Vagina (tissue), 2 donors: Measurements from ENCODE around the gene PAX2. TPM values are rescaled to one million over a fixed set of nuclear protein-coding genes. Genes with fewer than 3 reads are reported as not detected.

Source experiments
- DNase-seq, 2 donors: peaks; one replicate each; pipeline ENCODE4 v3.0.0-alpha.2; 2017; ENCODE audit errors: extremely low spot score in 2 of 2
- H3K27ac ChIP-seq: fragments of 200-600 bp; sonication (generic); one replicate; pipeline ENCODE4 v1.5.1; 2019
- H3K27me3 ChIP-seq: fragments of 200-600 bp; sonication (generic); one replicate; pipeline ENCODE4 v1.5.1; 2019
- H3K36me3 ChIP-seq, 2 donors: fragments of 200-600 bp; sonication (generic); one replicate each; pipeline ENCODE4 v1.5.1; 2017 to 2019
- H3K4me1 ChIP-seq: fragments of 200-600 bp; sonication (generic); one replicate; pipeline ENCODE4 v1.5.1; 2019
- H3K4me3 ChIP-seq, 2 donors: fragments of 200-600 bp; sonication (generic); 1 replicate in 1 of 2; 2 replicates in 1 of 2; pipeline ENCODE4 v1.5.1; 2016 to 2019
- H3K9me3 ChIP-seq: fragments of 200-600 bp; sonication (generic); one replicate; pipeline ENCODE4 v1.5.1; 2019
- POLR2A ChIP-seq, 2 donors: fragments of 450-650 bp; IDR thresholded peaks; one replicate each; pipeline ENCODE4 v1.6.1; 2017; ENCODE audit warnings: antibody characterized with exemption in 2 of 2, mild to moderate bottlenecking in 2 of 2, moderate library complexity in 2 of 2
- POLR2AphosphoS5 ChIP-seq, 2 donors: sonication (generic); formaldehyde crosslinking; IDR thresholded peaks; one replicate each; pipeline ENCODE4 v1.9.0; 2017; ENCODE audit warnings: antibody characterized with exemption in 2 of 2, mild to moderate bottlenecking in 2 of 2, low read depth in 1 of 2; ENCODE audit not compliant: insufficient read depth in 1 of 2
- intact Hi-C: fragments of 100-400 bp; cut with DNase I; formaldehyde crosslinking; loops from one replicate; pipeline ENCODE4 v1.15.1; 2023
- total RNA-seq: library from RNA; depleted of rRNA; stranded (reverse); fragments of >200 nt; gene quantifications from one replicate; pipeline ENCODE4 v1.2.3, GENCODE V29; 2016
- TF ChIP-seq, protein P1 (sequence below), 3 experiments: fragments of 450-650 bp in 2 of 3; fragments of 200-600 bp in 1 of 3; sonication (generic) in 1 of 3; IDR thresholded peaks; one replicate each; pipeline ENCODE4 v1.5.1; 2017 to 2019; ENCODE audit warnings: antibody characterized with exemption in 3 of 3, mild to moderate bottlenecking in 2 of 3, moderate library complexity in 2 of 3

The PAX2 gene
- total RNA-seq, 1 donor from 2014 or later, result not detected

- intact Hi-C loops, result no loop called here
- Histone ChIP-seq H3K4me3 (no peak overlapping the region), H3K4me1 (peaks cover 6% of the 10 kb centered on the region), H3K27ac (no peak overlapping the region), H3K36me3 (no peaks in the 10 kb centered on the region), H3K9me3 (no peaks in the 10 kb centered on the region), H3K27me3 (no peaks in the 10 kb centered on the region)
- no peak for DNase-seq
- TF ChIP-seq, protein P1, sequence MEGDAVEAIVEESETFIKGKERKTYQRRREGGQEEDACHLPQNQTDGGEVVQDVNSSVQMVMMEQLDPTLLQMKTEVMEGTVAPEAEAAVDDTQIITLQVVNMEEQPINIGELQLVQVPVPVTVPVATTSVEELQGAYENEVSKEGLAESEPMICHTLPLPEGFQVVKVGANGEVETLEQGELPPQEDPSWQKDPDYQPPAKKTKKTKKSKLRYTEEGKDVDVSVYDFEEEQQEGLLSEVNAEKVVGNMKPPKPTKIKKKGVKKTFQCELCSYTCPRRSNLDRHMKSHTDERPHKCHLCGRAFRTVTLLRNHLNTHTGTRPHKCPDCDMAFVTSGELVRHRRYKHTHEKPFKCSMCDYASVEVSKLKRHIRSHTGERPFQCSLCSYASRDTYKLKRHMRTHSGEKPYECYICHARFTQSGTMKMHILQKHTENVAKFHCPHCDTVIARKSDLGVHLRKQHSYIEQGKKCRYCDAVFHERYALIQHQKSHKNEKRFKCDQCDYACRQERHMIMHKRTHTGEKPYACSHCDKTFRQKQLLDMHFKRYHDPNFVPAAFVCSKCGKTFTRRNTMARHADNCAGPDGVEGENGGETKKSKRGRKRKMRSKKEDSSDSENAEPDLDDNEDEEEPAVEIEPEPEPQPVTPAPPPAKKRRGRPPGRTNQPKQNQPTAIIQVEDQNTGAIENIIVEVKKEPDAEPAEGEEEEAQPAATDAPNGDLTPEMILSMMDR (IDR thresholded peaks at IDR 0.05), result no peak
- TF ChIP-seq POLR2A (IDR thresholded peaks at IDR 0.05) (no peak), POLR2AphosphoS5 (IDR thresholded peaks at IDR 0.05; ENCODE audit: insufficient read depth in 1 of 2, low read depth in 1 of 2) (no peak)
These were observed 40.2 kb upstream of the PAX2 start for GRCh38 chr10:100705139-100705538.

GRCh38 chr10:100707261-100707848 lies 38.0 kb upstream of the PAX2 start:
- Histone ChIP-seq H3K27me3 (no peaks in the 10 kb centered on the region), H3K36me3 (no peaks in the 10 kb centered on the region), H3K4me1 (peaks cover 8% of the 10 kb centered on the region)

DNA sequence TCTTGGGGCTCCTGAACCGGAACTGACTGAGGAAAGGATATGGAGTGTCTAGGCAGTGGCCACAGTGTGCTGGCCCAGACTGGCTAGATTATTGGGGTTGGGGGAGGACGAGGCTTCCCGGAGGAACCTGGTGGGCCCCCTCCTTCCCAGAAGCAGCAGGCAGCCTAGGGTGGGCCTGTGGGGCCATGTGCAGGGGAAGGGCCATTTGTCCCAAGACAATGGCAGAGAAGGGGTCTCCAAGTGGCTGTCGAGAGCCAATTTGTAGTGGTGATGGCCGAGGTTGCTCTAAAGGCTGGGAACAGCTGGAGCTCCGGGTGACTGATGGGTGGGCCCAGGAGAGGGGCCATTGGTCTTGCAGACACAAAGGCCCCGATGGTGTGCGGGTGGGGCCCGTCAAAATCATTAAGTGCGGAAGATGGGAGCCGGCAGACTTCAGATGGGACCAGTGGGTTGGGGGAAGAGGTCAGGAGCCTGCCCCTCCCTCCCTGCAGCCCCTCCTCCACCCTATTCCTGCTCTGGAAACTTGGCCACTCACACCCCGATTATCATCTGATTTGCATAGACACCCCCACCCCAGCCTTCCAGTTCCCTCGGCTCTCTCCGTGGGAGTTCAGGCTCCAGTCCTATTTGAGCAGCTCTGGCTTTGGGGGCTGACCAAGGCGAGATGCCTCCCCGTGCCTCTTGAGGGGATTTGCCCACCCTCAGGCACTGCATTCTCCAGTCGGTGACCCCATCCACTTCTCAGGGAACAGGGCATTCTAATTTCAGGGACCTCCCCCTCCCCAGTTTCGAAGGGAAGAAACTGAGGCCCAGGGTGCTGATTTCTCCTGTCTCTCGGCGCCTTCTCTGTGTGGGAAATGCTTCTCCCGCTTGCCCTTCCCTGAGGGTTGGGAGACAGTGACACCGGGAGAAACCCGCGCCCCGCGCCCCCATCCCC lies 36.0 kb upstream of the PAX2 start:
- H3K27ac ChIP-seq, result no peak overlapping the region
- no peak overlapping the region for H3K4me3 ChIP-seq
- no peak for DNase-seq
- no peaks in the 10 kb centered on the region for H3K27me3 ChIP-seq
- no peaks in the 10 kb centered on the region for H3K36me3 ChIP-seq
- H3K4me1 ChIP-seq, result peaks cover 14% of the 10 kb centered on the region
- no peak for TF ChIP-seq POLR2A (IDR thresholded peaks at IDR 0.05)
- TF ChIP-seq POLR2AphosphoS5 (IDR thresholded peaks at IDR 0.05; ENCODE audit: insufficient read depth in 1 of 2, low read depth in 1 of 2), result no peak
- TF ChIP-seq, protein P1 (IDR thresholded peaks at IDR 0.05), result no peak
- no peaks in the 10 kb centered on the region for H3K9me3 ChIP-seq
- intact Hi-C loops, result no loop called here

More at GRCh38 chr10:100707261-100707848, 38.0 kb upstream of the PAX2 start:
- Histone ChIP-seq H3K4me3 (no peak overlapping the region), H3K27ac (no peak overlapping the region), H3K9me3 (no peaks in the 10 kb centered on the region)
- no peak for DNase-seq
- TF ChIP-seq POLR2AphosphoS5 (IDR thresholded peaks at IDR 0.05; ENCODE audit: insufficient read depth in 1 of 2, low read depth in 1 of 2), result no peak
- intact Hi-C loops, result no loop called here

GRCh38 chr10:100710151-100710871 lies 35.1 kb upstream of the PAX2 start:
- peaks cover 14% of the 10 kb centered on the region for H3K4me1 ChIP-seq
- H3K9me3 ChIP-seq, result no peaks in the 10 kb centered on the region
- H3K27me3 ChIP-seq, result no peaks in the 10 kb centered on the region
- TF ChIP-seq POLR2AphosphoS5 (IDR thresholded peaks at IDR 0.05; ENCODE audit: insufficient read depth in 1 of 2, low read depth in 1 of 2) (no peak), POLR2A (IDR thresholded peaks at IDR 0.05) (no peak)
- TF ChIP-seq, protein P1 (IDR thresholded peaks at IDR 0.05), result no peak
- intact Hi-C loops, result no loop called here
- no peak overlapping the region for H3K27ac ChIP-seq
- H3K36me3 ChIP-seq, result no peaks in the 10 kb centered on the region
- H3K4me3 ChIP-seq, result no peak overlapping the region
- no peak for DNase-seq
